Measurements from ENCODE around the gene ANGPTL3.

The ANGPTL3 gene

DNA sequence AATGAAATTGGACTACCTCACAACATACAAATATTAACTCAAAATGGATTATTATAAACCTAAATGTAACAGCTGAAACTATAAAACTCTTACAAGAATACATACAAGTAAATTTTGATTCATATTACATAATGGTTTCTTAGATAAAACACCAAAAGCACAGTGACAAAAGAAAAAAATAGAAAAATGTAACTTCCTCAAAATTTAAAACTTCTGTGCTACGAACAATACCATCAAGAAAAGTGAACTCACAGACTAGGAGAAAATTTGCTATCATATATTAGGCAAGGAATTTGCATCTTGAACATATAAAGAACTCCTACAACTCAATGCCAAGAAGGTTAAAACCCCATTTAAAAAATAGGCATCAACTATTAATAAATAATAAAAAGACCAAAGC is 31.2 kb downstream of the ANGPTL3 start:
- DNase-seq, result peak; percentile 49

- DNase-seq, result peak; percentile 24
Observed at GRCh38 chr1:62637392-62638105, 40.2 kb downstream of the ANGPTL3 start.

- DNase-seq, result peak; percentile 8
Observed at GRCh38 chr1:62643283-62643682, 46.0 kb downstream of the ANGPTL3 start.

GRCh38 chr1:62652387-62652786 is 55.1 kb downstream of the ANGPTL3 start:
- no peak for DNase-seq

GRCh38 chr1:62654744-62655143 is 57.4 kb downstream of the ANGPTL3 start:
- no peak for DNase-seq
